Endothelial cell of umbilical vein (primary cell): Measurements from ENCODE around the gene C4orf50.
"Not testable (repeated sequence)": the region's sequence is repeated elsewhere in the genome, so short reads cannot be mapped to it uniquely, and the experiment has no call there.

Experiments used
- FOS ChIP-seq: IDR thresholded peaks from 2 replicates; pipeline ENCODE4 v1.6.1; 2011; ENCODE audit warnings: mild to moderate bottlenecking, low read length, moderate library complexity, borderline replicate concordance; ENCODE audit not compliant: insufficient read depth
- POLR2A ChIP-seq: IDR thresholded peaks from 2 replicates; pipeline ENCODE4 v1.6.1; 2012; ENCODE audit warnings: low read depth, mild to moderate bottlenecking, control low read depth, low read length

- TF ChIP-seq FOS, POLR2A: not testable (repeated sequence)
Measured at GRCh38 chr4:5993346-5993745, 24.9 kb downstream of the C4orf50 start.
